HG03025 (cell line): ENCODE data around the gene XPR1.

Source experiments
- ATAC-seq: cut with Tn5 transposase; IDR thresholded peaks from one replicate; pipeline ENCODE4 v1.9.1; 2021; ENCODE audit warnings: mild to moderate bottlenecking, moderate library complexity; ENCODE audit not compliant: unreplicated experiment, low FRiP score

XPR1 gene

DNA sequence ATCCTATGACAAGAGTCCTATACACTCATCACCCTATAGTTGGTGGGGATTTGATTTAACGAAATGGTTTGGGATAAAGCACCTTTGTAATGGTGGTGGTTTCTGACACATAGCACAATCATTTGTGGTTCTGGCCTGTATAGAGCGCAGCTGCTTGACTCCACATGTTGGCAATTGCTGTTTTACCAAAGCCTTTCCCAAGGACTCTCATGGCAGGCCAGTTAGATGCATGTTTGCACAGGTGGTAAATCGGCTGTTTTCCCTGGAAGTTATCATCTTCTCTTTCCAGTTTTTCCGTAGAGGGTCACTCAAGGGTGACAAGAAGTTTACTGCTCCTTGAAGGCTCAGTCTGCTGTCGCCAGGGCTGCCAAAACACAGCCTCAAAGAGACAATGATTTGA lies 17.1 kb upstream of the XPR1 start:
- no peak for ATAC-seq

- ATAC-seq: no peak
Observed at GRCh38 chr1:180615493-180616290, 16.1 kb upstream of the XPR1 start.

- ATAC-seq: no peak
Observed at GRCh38 chr1:180616439-180616838, 15.4 kb upstream of the XPR1 start.

GRCh38 chr1:180617774-180618395 lies 13.9 kb upstream of the XPR1 start:
- no peak for ATAC-seq

DNA sequence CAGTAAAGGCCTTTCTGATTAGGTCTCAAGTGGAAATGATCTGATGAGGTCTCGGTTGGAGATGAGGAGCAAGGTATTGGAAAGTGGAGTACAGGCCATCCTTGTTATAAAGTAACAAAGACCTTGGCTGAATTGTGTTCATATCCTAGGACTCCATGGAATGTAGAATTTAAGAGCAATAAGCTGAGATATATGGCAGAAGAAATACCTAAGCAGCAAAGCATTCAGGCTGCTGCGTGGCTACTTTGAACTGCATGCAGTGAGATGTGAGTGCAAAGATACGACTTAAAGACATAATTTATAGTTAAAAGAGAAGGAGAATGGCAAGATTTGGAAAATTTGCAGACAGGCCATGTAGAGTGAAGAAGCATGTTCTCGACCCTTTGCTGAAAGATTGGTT lies 11.2 kb upstream of the XPR1 start:
- ATAC-seq: no peak

DNA sequence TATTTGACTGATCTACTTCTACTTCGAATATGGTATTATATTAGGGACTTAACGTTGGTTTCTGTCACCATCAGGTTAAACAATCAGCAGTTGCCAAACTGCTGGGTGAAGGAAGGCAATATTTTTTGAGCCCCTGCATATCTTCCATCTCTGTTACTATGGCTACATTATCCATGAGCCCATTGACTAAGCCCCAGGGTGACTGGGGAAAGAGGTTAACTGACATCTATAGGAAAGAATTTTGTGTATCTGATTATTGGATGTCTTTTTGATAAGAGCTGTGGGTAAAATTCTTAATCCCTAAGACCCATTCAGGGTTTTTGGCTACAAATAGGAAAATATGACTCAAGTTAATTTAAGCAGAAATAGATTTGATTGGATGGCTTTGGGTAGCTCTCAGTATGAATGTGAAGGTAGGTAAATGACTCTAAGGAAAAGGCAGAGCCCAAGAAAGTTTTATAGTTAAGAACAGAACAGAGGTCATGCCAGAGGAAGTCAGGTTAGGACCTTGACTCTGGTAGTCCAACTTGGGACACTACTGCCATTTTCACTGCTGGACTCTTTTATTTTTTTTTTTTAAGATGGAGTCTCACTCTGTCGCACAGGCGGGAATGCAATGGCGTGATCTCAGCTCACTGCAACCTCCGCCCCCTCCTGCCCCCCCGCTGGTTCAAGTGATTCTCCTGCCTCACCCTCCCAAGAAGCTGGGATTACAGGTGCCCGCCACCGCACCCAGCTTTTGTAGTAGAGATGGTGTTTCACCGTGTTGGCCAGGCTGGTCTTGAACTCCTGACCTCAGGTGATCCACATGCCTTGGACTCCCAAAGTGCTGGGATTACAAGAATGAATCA lies 8.9 kb upstream of the XPR1 start:
- no peak for ATAC-seq

DNA sequence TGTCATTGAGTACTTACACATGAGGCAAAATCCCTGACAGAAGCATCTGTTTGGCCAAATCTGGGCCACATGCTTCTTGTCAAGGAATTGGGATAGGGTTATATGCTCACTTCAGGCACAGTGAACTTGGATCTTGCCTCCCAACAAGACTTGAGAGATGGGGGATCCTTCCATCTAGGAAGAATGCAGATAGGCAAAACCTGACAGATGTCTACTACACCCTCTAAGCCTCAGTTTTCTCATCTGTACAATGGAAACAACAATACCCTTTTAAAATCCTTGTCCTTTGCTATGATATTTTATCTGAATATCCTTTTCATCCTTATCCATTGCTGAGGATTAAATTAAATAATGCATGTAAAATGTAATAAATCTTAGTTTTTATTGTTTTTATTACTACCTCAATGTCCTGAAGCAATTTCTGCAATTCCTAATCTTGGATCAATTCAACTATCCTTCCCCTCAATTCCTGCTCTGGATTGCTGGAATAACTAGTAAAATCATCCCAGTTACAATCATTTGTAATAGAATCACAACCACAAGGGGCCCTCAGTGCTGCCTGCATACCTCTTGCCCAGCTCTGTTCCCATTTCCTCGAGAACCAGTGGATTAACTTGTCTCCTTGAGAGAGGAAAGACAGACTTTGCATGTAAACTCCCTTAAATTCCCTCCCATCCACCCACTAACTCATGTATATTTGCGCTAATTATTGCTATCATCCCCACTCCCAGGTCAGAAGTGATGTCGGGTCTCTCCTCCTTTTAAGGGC lies 8.1 kb upstream of the XPR1 start:
- no peak for ATAC-seq

- ATAC-seq: no peak
Observed at GRCh38 chr1:180626711-180627110, 5.1 kb upstream of the XPR1 start.

- ATAC-seq: no peak
Observed at GRCh38 chr1:180627411-180627810, 4.4 kb upstream of the XPR1 start.

DNA sequence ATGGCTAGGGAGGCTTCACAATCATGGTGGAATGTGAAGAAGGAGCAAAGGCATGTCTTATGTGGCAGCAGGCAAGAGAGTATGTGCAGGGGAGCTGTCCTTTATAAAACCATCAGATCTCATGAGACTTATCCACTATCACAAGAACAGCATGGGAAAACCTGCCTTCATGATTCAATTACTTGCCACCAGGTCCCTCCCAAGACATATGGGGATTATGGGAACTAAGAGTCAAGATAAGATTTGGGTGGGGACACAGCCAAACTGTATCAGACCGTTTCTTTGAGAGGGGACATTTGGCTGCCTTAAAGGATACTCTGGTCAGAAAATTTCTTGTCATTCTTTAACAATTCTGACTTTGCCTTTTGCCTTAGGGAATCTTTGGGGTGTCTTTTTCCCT lies 3.2 kb upstream of the XPR1 start:
- no peak for ATAC-seq

DNA sequence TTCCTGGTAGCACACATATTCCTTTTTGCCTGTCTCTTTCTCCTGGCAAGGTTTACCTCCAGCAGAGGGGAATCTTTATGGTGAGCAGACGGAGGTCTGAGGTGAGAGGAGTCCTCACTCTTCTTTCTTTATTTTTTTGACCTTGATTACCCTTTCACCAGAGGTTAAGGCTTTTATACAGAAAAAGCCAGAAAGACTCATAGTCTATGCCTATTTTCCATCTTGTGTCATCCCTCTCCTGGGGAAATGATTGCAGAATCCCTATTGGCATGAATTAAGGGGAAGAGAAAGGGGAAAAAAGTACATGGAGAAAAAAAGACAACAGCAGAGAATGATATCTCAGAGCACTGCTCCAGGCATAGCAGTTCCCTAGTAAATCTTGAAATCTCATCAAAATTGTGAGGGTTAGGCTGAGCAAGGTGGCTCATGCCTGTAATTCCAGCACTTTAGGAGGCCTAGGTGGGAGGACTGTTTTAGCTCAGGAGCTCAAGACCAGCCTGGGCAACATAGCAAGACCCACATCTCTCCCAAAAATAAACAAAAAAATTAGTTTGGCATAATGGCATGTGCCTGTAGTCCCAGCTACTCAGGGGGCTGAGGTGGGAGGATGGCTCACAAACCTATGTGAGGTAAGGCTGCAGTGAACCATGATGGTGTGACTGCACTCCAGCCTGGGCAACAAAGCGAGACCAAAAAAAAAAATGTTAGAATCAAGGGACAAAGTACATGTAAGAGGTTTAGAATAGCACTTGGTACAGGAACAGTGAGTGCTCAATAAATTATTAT lies 1.2 kb upstream of the XPR1 start:
- no peak for ATAC-seq

- no peak for ATAC-seq
Observed at GRCh38 chr1:180631194-180631765, 542 bp upstream of the XPR1 start.

- peak; percentile 43 for ATAC-seq
Observed at GRCh38 chr1:180632326-180633056, 669 bp downstream of the XPR1 start.

DNA sequence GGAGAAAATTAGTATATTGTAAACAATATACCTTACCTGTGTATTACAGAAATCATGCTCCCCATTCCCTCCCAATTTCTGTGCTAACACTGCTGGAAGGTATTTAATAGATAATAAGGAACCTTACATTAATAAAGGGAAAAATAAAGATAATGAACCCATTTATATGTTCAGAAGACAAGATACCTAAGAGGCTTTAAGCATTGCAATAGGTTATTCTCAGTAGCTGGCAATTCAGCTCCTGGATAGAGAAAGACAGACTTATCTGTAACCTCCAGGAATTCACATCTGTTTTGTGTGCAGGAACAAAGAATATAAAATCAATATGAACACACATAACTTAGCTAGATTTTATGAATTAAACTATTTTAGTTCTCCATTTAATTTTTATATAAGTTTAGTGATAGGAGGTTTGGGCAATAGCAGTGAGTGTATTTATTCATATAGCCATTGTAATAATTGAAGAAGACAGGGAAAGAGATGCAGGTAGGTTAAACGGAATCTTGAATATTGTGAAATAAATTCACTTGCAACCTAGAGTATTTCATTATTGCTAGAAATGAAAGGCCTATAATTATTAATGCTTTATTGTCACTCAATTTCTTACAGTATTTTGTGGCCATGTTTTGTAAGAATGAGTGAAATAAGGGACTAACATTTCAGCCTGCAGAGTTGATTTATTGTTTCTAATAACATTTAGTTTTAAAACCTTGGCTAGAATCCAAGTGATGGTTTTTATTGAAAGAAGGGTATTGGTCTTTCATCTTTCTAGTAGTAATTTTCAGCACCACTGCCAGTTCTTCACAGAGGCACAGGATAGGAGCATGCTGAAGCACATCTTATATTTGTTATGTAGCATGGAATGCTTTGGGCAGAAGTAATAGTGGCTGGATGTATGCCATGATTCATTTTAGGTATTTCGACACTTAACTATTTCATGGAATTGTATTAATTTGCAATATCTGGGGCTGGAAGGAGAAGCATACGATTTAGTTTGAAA lies 1.5 kb downstream of the XPR1 start:
- no peak for ATAC-seq

GRCh38 chr1:180636138-180636537 lies 4.3 kb downstream of the XPR1 start:
- no peak for ATAC-seq

GRCh38 chr1:180639871-180640270 lies 8.0 kb downstream of the XPR1 start:
- no peak for ATAC-seq

DNA sequence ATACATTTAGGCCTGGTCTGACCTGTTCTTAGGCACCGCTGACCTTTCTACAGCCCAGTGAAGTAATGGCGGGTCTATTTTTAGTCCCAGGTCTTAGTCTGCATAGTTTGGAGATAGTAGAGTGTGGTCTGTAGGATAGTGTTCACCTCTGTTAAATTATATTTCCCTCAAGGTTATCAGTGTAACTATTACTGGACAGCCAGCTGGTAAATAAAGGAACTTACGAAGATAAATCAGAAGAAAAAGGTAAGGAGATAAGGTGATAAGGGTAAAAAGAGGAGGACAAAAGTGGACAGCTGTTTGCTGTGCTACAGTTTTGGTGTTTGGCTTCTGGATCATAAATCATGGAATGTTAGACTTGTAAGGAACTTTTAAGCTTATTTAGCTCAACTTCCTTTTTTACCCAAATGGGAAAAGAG lies 8.7 kb downstream of the XPR1 start:
- no peak for ATAC-seq

GRCh38 chr1:180641662-180642061 lies 9.8 kb downstream of the XPR1 start:
- no peak for ATAC-seq
